ENCODE measurements around the gene SPX.

DNA sequence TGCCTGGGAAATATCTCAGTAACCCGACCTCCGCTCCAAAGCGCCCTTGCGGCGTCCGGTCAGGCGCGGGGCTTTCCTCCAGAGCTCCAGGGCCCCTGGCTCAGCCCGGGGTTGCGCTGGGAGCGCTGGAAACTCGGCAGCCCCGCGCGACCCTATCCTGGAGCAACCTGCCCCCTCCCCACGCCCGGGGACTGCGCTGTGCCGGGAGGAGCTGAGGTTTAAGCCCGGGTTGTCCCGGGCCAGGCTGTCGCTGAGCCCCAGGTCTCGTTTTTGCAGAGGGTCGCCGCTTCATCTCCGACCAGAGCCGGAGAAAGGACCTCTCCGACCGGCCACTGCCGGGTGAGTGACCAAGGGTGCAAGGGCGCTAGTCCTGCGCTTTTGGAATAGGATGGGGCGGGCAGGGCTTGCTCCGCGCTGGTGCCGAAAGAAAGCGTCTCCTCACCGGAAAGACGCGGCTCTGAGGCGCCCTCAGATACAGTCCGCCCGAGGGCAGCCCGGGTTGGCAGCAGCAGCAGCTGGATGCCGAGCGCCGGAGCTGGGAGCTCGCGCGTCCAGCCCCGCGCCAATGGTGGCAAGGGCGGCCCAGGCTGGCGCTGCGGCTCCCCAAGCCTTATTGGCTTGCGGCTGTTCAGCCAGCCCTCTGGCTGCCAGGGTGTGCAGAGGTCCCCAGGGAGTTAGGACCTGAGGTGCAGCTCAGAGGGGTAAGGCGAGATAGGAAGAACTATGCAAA lies 1.5 kb downstream of the SPX start:
- TF ChIP-seq GABPA (IDR thresholded peaks at IDR 0.05; ENCODE audit: borderline replicate concordance, insufficient read depth, low read length) (no peak), POLR2AphosphoS5 (IDR thresholded peaks at IDR 0.05; ENCODE audit: low read depth, low read length) (no peak), POLR2A (IDR thresholded peaks at IDR 0.05; ENCODE audit: control extremely low read depth in 1 of 2, low read depth in 2 of 2, low read length in 2 of 2) (peak in 1 of 2 experiments; percentile 65; a peak in 2 of 3 replicates), KDM1A (IDR thresholded peaks at IDR 0.05; ENCODE audit: borderline replicate concordance, low read length) (no peak), NANOG (IDR thresholded peaks at IDR 0.05; ENCODE audit: insufficient read depth, low read depth, low read length, poor library complexity, severe bottlenecking) (no peak), BACH1 (IDR thresholded peaks at IDR 0.05; ENCODE audit: low read length) (no peak), JUN (IDR thresholded peaks at IDR 0.05; ENCODE audit: low read depth, low read length) (no peak), EZH2 (IDR thresholded peaks at IDR 0.05; ENCODE audit: low read depth, low read length, severe bottlenecking) (peak; percentile 50), RFX5 (IDR thresholded peaks at IDR 0.05; ENCODE audit: borderline replicate concordance, low read depth, low read length) (no peak), RAD21 (IDR thresholded peaks at IDR 0.05 in 1 of 2, conservative IDR thresholded peaks at IDR 0.05 in 1 of 2; ENCODE audit: low read depth in 2 of 2, low read length in 2 of 2) (0 out of 4 replicates have a peak, but pooled peaks of 1 of the 2 experiments have one; percentile 1), EP300 (IDR thresholded peaks at IDR 0.05; ENCODE audit: borderline replicate concordance in 1 of 2, low read depth in 2 of 2, low read length in 2 of 2) (no peak), YY1 (IDR thresholded peaks at IDR 0.05; ENCODE audit: low read depth, low read length) (peak; percentile 60; the same call in 1 of the 2 replicates)
- TF ChIP-seq, protein P1, sequence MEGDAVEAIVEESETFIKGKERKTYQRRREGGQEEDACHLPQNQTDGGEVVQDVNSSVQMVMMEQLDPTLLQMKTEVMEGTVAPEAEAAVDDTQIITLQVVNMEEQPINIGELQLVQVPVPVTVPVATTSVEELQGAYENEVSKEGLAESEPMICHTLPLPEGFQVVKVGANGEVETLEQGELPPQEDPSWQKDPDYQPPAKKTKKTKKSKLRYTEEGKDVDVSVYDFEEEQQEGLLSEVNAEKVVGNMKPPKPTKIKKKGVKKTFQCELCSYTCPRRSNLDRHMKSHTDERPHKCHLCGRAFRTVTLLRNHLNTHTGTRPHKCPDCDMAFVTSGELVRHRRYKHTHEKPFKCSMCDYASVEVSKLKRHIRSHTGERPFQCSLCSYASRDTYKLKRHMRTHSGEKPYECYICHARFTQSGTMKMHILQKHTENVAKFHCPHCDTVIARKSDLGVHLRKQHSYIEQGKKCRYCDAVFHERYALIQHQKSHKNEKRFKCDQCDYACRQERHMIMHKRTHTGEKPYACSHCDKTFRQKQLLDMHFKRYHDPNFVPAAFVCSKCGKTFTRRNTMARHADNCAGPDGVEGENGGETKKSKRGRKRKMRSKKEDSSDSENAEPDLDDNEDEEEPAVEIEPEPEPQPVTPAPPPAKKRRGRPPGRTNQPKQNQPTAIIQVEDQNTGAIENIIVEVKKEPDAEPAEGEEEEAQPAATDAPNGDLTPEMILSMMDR (IDR thresholded peaks at IDR 0.05; ENCODE audit: control extremely low read depth in 1 of 3, insufficient read depth in 1 of 3, low read depth in 1 of 3, low read length in 3 of 3), result no peak
- TF ChIP-seq, protein P2, sequence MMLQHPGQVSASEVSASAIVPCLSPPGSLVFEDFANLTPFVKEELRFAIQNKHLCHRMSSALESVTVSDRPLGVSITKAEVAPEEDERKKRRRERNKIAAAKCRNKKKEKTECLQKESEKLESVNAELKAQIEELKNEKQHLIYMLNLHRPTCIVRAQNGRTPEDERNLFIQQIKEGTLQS (IDR thresholded peaks at IDR 0.05; ENCODE audit: insufficient read depth, low read depth, low read length), result no peak

Measured in H1 (cell line).